Natural killer cell (primary cell): ENCODE measurements around the gene STPG1. TPM values are rescaled to one million over a fixed set of nuclear protein-coding genes. Genes with fewer than 3 reads are reported as not detected.

Source experiments
- ATAC-seq, 3 donors: fragments of 150-1000 bp in 2 of 3; fragments of 200-7000 bp in 1 of 3; cut with Tn5 transposase; 1 replicate in 1 of 3; 2 replicates in 2 of 3; pipeline ENCODE4 v1.10.0; 2021; ENCODE audit warnings: mild to moderate bottlenecking in 2 of 3, moderate library complexity in 2 of 3
- DNase-seq, 2 donors: peaks; one replicate each; pipeline versions ENCODE4 v3.0.0 to v3.0.0-alpha.2; 2013 to 2021; ENCODE audit warnings: mixed read lengths in 1 of 2
- H3K27ac ChIP-seq: one replicate; pipeline ENCODE4 v1.5.1; 2013; ENCODE audit warnings: mild to moderate bottlenecking, low read length
- H3K27me3 ChIP-seq: one replicate; pipeline ENCODE4 v1.6.1; 2013; ENCODE audit warnings: low read length; ENCODE audit not compliant: control insufficient read depth, insufficient read depth
- H3K36me3 ChIP-seq: one replicate; pipeline ENCODE4 v1.6.1; 2013; ENCODE audit warnings: low read length; ENCODE audit not compliant: control insufficient read depth, insufficient read depth
- H3K4me1 ChIP-seq: one replicate; pipeline ENCODE4 v1.6.1; 2013; ENCODE audit warnings: low read length; ENCODE audit not compliant: control insufficient read depth, insufficient read depth
- H3K4me3 ChIP-seq: one replicate; pipeline ENCODE4 v1.5.1; 2013; ENCODE audit warnings: low read length
- H3K9me3 ChIP-seq: one replicate; pipeline ENCODE4 v1.6.1; 2013; ENCODE audit warnings: low read length; ENCODE audit not compliant: control insufficient read depth, insufficient read depth
- H3K27ac Mint-ChIP-seq, 2 donors: one replicate each; pipeline ENCODE4 v1.8.0; 2022; ENCODE audit warnings: mild to moderate bottlenecking in 2 of 2, mixed read lengths in 2 of 2, moderate library complexity in 1 of 2
- H3K27me3 Mint-ChIP-seq, 2 donors: one replicate each; pipeline ENCODE4 v1.8.0; 2022; ENCODE audit warnings: low read depth in 2 of 2, mixed read lengths in 2 of 2
- H3K36me3 Mint-ChIP-seq: one replicate; pipeline ENCODE4 v1.8.0; 2022; ENCODE audit warnings: mixed read lengths
- H3K4me1 Mint-ChIP-seq, 2 donors: one replicate each; pipeline ENCODE4 v1.8.0; 2022; ENCODE audit warnings: mixed read lengths in 2 of 2
- H3K4me3 Mint-ChIP-seq: one replicate; pipeline ENCODE4 v1.8.0; 2022; ENCODE audit warnings: mild to moderate bottlenecking, moderate library complexity, mixed read lengths
- H3K9me3 Mint-ChIP-seq, 2 donors: one replicate each; pipeline ENCODE4 v1.8.0; 2022; ENCODE audit warnings: mixed read lengths in 2 of 2
- CTCF ChIP-seq: fragments of 200-600 bp; IDR thresholded peaks from one replicate; pipeline ENCODE4 v1.8.0; 2022; ENCODE audit warnings: antibody characterized with exemption
- WGBS: methylation state at CpG from one replicate; pipeline ENCODE4 v1.1.7; 2013; ENCODE audit warnings: missing lambda C conversion rate; ENCODE audit not compliant: insufficient coverage; 5-methylcytosine and 5-hydroxymethylcytosine counted together
- intact Hi-C: fragments of 100-400 bp; cut with micrococcal nuclease; formaldehyde crosslinking; loops from one replicate; pipeline ENCODE4 v1.14.2; 2022
- total RNA-seq, 4 donors: library from RNA; stranded (reverse); fragments of 120-200 nt in 1 of 4; gene quantifications; one replicate each; pipeline versions ENCODE4 v1.2.3 to v1.2.4, GENCODE V29; 2013 to 2022

The STPG1 gene
- total RNA-seq, 3 donors from 2014 or later (not counting 1 experiment from before 2014, with no cell fraction given), result 0.87 to 1.7 (median 1.1) TPM

- no peak overlapping the region for H3K4me3 Mint-ChIP-seq
- peaks cover 23 to 26% of the 10 kb centered on the region in 2 donors for H3K27me3 Mint-ChIP-seq
- H3K9me3 ChIP-seq, result no peaks in the 10 kb centered on the region
- H3K9me3 Mint-ChIP-seq, result no peaks in the 10 kb centered on the region
- H3K4me3 ChIP-seq, result no peak overlapping the region
- intact Hi-C loops, result no loop called here
- WGBS, result 78% methylated on average over 3 of the region's 7 CpGs
- H3K27me3 ChIP-seq, result peaks cover 5% of the 10 kb centered on the region
- H3K36me3 ChIP-seq, result no peaks in the 10 kb centered on the region
- no peaks in the 10 kb centered on the region for H3K36me3 Mint-ChIP-seq
- ATAC-seq (no peak), DNase-seq (no peak)
- TF ChIP-seq CTCF, result no peak
- H3K27ac ChIP-seq, result no peak overlapping the region
- H3K27ac Mint-ChIP-seq, result no peak overlapping the region
- no peaks in the 10 kb centered on the region for H3K4me1 ChIP-seq
- H3K4me1 Mint-ChIP-seq, result no peaks in the 10 kb centered on the region
Observed at GRCh38 chr1:24308365-24309015, 105.1 kb downstream of the STPG1 start.

Other genes with a start within 250 kb of the STPG1 start
- 1 to 10 TPM in 1 of 3 donors, under 1 TPM in 2; 0.07 to 2.5 (median 0.19) TPM for gene IFNLR1, start 226.5 kb downstream of the STPG1 start, total RNA-seq
- not detected for gene GRHL3, start 94.4 kb downstream of the STPG1 start, total RNA-seq
- gene NIPAL3, start 2.0 kb upstream of the STPG1 start, total RNA-seq, result 10 to 100 TPM; 16.6 to 31.9 (median 29.4) TPM
- gene RCAN3, start 89.1 kb upstream of the STPG1 start, total RNA-seq, result 1 to 10 TPM; 4.5 to 8.1 (median 7.9) TPM
- gene NCMAP, start 142.3 kb upstream of the STPG1 start, total RNA-seq, result not detected
- 100 to 1,000 TPM; 291 to 314 (median 302) TPM for gene SRRM1, start 229.5 kb upstream of the STPG1 start, total RNA-seq